Posterior cingulate gyrus (tissue), 11 donors: ENCODE measurements around the gene MPG.
"Not testable (repeated sequence)": the region's sequence is repeated elsewhere in the genome, so short reads cannot be mapped to it uniquely, and the experiment has no call there.

Source experiments
- DNase-seq, 10 donors: peaks; one replicate each; pipeline versions ENCODE4 v3.0.0 to v3.0.0-alpha.2; 2020 to 2021; ENCODE audit warnings: mixed read lengths in 3 of 10
- intact Hi-C: fragments of 100-400 bp; cut with DNase I; formaldehyde crosslinking; loops from one replicate; pipeline ENCODE4 v1.15.1; 2023

The MPG gene

GRCh38 chr16:102060-102855 lies 24.2 kb downstream of the MPG start:
- no peak for DNase-seq
- intact Hi-C loops = no loop called here

GRCh38 chr16:104355-104754 lies 26.3 kb downstream of the MPG start:
- intact Hi-C loops = no loop called here
- no peak for DNase-seq

- intact Hi-C loops = no loop called here
- DNase-seq = no peak
Measured at GRCh38 chr16:104928-105327, 26.9 kb downstream of the MPG start.

- no peak for DNase-seq
- intact Hi-C loops = no loop called here
Measured at GRCh38 chr16:105521-105920, 27.5 kb downstream of the MPG start.

- intact Hi-C loops = loop anchor here (2.0 kb wide), 1 partner anchor 74 kb away; the partner anchor contains the start of gene HBQ1
- DNase-seq = peak in 6 of 10 donors; percentile 61 to 91 (median 74)
Measured at GRCh38 chr16:106623-107324, 28.7 kb downstream of the MPG start.

- intact Hi-C loops = no loop called here
- DNase-seq = peak in 3 of 10 donors; percentile 17 to 64 (median 55)
Measured at GRCh38 chr16:112153-112840, 34.3 kb downstream of the MPG start.

- intact Hi-C loops = no loop called here
Measured at GRCh38 chr16:114327-114726, 36.3 kb downstream of the MPG start.

GRCh38 chr16:116015-116414 lies 38.0 kb downstream of the MPG start:
- DNase-seq = peak in 2 of 10 donors; percentile 25 to 52
- intact Hi-C loops = no loop called here

More at GRCh38 chr16:114327-114726, 36.3 kb downstream of the MPG start:
- no peak for DNase-seq

GRCh38 chr16:117379-118365 lies 39.6 kb downstream of the MPG start:
- intact Hi-C loops = no loop called here
- DNase-seq = peak in 5 of 10 donors; percentile 22 to 90 (median 34)

- intact Hi-C loops = no loop called here
- DNase-seq = peak in 1 of 10 donors; percentile 19
Measured at GRCh38 chr16:118857-119256, 40.8 kb downstream of the MPG start.

- peak in 1 of 10 donors; percentile 41 for DNase-seq
- intact Hi-C loops = no loop called here
Measured at GRCh38 chr16:119295-119694, 41.3 kb downstream of the MPG start.

GRCh38 chr16:119835-120491 lies 41.9 kb downstream of the MPG start:
- intact Hi-C loops = no loop called here

GRCh38 chr16:120756-121155 lies 42.7 kb downstream of the MPG start:
- DNase-seq = peak in 2 of 10 donors; percentile 16 to 39
- intact Hi-C loops = no loop called here

More at GRCh38 chr16:119835-120491, 41.9 kb downstream of the MPG start:
- peak in 2 of 10 donors; percentile 7 to 20 for DNase-seq

GRCh38 chr16:122361-122760 lies 44.3 kb downstream of the MPG start:
- intact Hi-C loops = no loop called here
- no peak for DNase-seq

- peak in 2 of 10 donors; percentile 18 to 50 for DNase-seq
- intact Hi-C loops = not testable (repeated sequence)
Measured at GRCh38 chr16:123558-124350, 45.7 kb downstream of the MPG start.

- intact Hi-C loops = no loop called here
- DNase-seq = peak in 1 of 10 donors; percentile 7
Measured at GRCh38 chr16:125011-125410, 47.0 kb downstream of the MPG start.

- DNase-seq = peak in 2 of 10 donors; percentile 4 to 27
- intact Hi-C loops = no loop called here
Measured at GRCh38 chr16:129075-129474, 51.0 kb downstream of the MPG start.

- DNase-seq = no peak
- intact Hi-C loops = no loop called here
Measured at GRCh38 chr16:130533-131173, 52.6 kb downstream of the MPG start.
